Stimulated activated CD4-positive, alpha-beta T cell treated with anti-CD3 and anti-CD28 coated beads, Interleukin-15, amount 100 ng/mL, for 1 hour (primary cell): ENCODE results near the gene DIP2C.
"Not testable (repeated sequence)": the region's sequence is repeated elsewhere in the genome, so short reads cannot be mapped to it uniquely, and the experiment has no call there.

Source experiments
- DNase-seq, 2 donors: peaks; one replicate each; pipeline ENCODE4 v3.0.0-alpha.2; 2020; ENCODE audit warnings: low read depth in 1 of 2, low spot score in 1 of 2

DIP2C gene

DNA sequence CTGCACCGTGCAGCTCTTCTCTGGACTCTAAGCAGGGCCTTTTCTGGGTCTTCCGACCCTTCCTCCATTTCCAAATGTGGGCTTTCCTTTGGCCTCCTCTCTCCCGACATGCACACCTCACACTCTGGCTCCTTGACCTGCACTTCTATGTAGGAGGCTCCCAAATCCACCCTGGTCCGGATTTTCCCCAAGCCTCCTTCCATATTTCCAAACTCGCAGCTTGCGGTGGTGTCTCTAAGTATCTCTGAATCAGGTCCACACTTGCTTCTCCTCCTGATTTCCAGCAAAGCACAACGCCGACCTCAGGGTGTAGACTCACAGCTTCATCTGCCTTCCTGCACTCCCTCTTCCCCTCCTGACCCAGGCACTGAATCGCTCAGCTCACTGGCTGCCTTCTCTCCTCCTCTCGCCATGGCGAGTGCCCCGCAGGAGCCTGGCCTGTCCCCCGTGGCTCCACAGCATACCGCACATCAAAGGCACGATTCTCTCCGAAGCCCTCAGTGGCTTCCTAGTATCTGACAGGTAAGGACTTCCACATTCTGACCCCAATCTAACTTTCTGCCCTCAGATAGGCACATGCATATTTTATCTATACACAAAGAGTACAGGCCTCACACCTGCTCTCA lies 27.8 kb downstream of the DIP2C start:
- no peak for DNase-seq

DNA sequence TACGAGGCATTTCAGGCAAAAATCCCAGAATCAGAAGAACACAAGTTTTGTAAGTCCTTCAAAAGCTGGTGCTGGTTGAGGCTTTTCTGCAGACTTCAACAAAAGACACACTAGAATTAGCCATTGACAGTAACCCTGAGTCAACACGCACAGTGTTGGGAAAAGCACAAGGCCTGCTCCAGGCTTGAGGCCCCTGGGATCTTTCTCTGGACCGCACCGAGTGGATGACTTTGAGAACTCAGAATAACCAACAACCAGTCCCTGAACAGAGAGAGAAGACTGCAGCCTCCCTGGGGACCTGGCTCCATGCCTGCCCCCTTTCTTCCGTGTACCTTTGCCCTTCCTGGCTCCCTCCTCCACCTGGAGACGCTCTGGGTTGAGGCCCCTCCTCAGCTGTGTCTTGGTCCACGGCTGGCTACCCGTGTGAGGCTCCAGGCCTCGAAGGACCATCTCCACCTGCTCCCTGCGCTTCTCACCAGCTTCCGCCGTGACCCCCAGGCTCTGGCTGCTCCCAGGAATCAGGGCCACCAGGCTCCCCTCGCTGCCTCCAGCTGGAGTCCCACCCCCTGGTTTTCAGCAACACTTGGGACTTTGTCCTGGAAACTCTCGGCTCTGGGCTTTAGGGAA lies 28.4 kb downstream of the DIP2C start:
- DNase-seq, result no peak

DNA sequence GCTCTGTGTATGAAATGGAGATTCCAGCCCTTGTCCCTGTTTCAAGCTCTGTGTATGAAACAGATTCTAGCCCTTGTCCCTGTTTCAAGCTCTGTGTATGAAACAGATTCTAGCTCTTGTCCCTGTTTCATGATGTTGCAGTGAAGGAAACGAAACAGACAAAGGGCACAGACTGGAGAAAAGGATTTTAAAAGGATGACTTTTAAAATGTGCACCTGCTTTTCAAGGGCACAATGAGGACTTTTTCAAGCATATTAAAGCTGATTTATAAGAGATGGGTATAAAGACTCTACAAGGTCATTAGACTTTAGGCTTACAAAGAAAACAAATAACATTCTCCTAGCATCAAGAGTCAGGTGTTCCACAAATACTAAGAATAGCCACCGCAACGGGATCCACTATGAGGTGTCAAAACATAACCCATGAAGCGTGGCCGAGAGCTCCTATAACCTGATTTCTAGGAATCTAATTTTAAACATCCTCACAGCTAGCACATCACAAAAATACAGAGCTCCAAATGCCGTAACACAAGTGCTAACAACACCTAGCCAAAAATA lies 29.0 kb downstream of the DIP2C start:
- DNase-seq, result no peak

GRCh38 chr10:659688-660141 lies 29.8 kb downstream of the DIP2C start:
- no peak for DNase-seq

- DNase-seq, result not testable (repeated sequence)
Measured at GRCh38 chr10:657816-658350, 31.6 kb downstream of the DIP2C start.

DNA sequence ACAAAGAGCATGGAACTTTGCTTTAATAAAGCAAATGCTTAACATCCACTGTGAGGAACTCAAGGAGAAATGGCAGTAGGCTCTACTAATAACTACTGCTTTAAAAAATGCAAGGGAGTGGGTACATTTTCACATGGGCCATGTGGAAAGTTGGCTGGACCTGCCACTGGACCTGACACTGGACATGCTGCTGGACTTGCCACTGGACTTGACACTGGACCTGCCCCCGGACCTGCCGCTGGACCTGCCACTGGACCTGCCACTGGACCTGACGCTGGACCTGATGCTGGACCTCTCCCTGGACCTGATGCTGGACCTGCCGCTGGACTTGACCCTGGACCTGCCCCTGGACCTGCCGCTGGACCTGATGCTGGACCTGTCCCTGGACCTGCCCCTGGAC lies 32.6 kb downstream of the DIP2C start:
- DNase-seq, result no peak

DNA sequence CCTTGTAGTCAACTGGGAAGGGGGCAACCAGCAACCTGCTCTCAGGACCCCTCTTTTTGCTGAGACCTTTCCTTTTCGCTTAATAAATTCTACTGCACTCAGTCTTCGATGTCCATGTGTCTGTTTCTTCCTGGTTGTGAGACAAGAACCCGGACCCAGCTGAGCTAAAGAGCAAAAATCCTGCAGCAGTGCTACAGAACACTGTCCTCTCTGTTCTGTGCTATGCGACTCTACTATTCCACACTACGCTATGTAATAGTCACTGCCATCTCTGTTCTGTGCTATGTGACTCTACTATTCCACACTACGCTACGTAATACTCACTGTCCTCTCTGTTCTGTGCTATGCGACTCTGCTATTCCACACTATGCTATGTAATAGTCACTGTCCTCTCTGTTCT lies 34.3 kb downstream of the DIP2C start:
- DNase-seq, result no peak

GRCh38 chr10:654647-654996 lies 34.8 kb downstream of the DIP2C start:
- DNase-seq, result no peak

DNA sequence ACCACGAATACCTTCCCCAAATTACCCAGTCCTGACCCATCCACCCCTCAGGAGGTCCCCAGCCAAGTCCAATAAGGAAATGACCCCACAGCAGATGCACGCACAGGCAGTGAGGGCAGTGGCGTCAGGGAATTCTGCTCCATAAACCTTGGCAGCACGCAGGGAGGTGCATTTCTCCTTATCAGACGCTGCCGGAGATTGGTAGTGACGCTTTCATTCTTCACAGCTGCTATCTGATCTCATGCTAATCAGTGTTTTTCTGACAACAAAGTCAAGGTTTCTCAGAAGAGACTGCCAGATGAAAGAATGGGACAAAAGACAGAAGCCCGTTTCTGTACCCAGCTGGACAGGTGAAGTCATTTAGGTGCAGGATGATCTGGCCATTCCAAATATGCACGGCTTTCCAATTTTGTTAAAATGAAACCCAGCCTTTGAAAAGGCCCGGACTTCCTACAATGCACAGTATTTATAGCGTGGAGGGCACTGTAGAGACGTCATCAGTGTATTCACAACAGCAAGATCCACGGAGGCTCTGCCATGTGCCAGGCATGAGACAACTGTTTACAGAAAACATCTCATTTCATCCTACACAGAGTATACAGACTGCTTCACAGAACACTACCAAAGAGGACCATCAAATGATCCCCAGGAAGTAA lies 35.3 kb downstream of the DIP2C start:
- no peak for DNase-seq

- not testable (repeated sequence) for DNase-seq
Measured at GRCh38 chr10:652832-653459, 36.5 kb downstream of the DIP2C start.

DNA sequence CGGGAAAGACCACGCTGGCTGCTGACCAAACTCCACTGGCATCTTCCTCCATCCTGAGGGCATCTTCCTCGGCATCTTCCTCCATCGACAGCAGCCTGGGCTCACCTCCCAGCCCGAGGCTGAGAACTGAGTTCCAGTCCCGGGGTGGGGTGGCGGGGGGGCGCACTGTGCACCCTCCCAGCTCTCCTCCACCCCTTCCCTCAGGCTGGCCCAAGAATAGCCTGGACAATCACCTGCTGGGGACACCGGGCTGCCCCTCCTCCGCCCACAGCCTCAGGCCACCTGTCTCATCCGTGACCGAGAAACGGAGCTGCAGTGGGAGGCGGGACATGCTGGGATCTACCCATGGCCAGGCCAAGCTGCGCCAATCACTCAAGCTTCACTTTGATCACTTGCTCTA lies 37.2 kb downstream of the DIP2C start:
- DNase-seq, result no peak

- no peak for DNase-seq
Measured at GRCh38 chr10:651692-652091, 37.8 kb downstream of the DIP2C start.

DNA sequence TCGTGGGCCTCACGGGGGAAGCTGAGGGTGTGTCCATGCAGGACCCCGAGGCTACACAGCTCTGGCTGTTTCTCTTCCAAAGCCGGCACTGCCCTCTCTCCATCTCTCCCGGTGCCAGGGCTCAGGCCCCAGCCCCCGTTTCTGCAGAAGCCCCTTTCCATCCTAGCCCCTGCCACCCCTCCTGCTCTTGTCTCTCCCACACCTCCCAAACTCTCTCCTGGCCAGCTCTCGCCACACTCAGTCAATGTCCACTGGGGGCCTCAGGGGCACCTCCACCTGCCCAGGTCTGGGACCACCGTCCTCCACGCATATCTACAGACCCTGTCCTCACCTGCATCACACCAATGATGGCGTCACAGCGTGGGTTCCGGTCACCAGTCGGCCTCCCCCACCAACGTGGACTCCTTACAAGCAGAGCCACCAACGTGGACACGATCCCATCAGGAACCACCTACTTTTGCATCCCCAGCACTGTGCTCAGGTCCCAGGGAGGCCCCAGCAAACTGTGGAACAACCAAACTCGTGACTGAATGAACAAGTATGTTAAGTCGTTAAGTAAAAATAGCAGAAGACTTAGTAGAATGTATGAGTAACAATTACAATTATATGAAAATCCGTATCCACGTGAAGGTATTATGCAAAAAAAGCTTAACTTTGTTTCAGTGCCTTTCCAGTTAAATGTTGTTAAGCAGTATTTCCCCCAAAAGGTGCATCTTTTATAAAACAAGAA lies 38.4 kb downstream of the DIP2C start:
- DNase-seq, result no peak

DNA sequence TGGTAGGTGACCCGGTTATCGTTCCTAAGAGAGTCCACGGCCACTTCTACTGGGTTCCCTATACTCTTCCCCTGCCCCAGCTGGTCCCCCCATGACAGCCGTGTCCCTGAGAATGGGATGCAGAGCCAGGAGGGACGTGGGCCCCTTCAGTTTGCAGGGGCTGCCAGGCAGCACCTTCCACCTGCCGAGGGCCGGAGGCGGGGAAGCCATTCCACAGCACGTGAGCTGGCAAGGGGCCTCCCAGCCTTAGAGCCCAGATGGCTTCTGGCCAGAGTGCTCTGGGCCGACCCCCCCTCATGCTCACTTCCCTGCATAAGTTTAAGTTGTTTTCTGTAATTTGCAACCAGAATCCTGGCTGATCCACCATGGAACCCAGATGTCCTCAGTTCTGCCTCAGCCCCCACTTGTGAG lies 39.0 kb downstream of the DIP2C start:
- no peak for DNase-seq

DNA sequence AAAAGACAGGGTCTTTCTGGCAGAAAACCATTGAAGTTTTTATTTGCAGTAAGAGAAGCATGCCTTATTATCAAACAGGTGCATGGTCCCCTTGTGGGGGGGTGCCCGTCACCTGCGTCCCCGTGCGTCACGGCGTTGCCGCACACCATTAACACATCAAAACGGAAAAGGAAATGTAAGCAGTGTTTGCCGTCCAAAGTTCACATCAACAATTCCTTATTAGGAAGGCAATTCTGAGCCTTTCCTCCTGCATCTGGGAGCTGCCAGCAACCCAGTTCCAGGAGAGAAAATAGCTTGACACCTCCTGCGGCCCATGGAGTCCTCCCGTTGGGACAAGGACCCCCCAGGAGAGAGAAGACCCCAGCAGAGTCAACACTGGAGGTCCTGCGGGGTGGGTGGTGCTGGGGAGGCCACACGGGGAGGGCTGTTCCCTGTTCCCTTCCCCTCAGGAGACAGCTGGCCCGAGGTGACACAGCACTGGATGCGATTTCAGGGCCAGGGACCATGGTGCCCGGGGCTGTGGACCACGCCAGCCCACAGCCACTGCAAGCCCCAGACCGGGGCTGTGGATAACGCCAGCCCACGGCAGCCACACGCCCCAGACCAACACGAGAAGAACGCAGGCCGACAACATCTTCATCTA lies 39.5 kb downstream of the DIP2C start:
- DNase-seq, result no peak

GRCh38 chr10:649445-649797 lies 40.0 kb downstream of the DIP2C start:
- DNase-seq, result no peak

DNA sequence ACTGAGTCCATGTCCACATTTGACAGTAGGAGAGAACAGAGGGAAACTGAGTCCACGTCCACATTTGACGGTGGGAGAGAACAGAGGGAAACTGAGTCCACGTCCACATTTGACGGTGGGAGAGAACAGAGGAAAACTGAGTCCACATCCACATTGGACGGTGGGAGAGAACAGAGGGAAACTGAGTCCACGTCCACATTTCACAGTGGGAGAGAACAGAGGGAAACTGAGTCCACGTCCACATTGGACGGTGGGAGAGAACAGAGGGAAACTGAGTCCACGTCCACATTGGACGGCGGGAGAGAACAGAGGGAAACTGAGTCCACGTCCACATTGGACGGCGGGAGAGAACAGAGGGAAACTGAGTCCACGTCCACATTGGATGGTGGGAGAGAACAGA lies 42.4 kb downstream of the DIP2C start:
- DNase-seq, result not testable (repeated sequence)

GRCh38 chr10:646118-646524 lies 43.3 kb downstream of the DIP2C start:
- no peak for DNase-seq

DNA sequence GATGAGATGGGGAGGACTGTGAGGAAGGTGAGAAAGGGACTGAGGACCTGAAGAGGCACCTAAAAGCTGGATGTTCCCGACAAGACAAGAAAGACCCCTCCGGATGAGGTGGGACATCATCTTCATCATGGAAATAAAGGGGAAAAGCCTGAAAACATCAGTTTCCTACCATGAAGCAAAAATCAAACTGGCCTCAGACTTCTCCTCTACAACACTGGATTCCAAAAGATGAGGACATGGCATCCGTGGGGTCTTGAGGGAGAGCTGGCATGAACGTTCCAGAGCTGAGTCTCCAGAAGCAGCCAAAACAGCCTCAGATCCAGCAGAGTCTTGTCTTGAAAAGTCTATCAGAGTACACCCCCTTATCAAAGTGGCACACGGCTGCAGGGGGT lies 44.5 kb downstream of the DIP2C start:
- DNase-seq, result no peak

DNA sequence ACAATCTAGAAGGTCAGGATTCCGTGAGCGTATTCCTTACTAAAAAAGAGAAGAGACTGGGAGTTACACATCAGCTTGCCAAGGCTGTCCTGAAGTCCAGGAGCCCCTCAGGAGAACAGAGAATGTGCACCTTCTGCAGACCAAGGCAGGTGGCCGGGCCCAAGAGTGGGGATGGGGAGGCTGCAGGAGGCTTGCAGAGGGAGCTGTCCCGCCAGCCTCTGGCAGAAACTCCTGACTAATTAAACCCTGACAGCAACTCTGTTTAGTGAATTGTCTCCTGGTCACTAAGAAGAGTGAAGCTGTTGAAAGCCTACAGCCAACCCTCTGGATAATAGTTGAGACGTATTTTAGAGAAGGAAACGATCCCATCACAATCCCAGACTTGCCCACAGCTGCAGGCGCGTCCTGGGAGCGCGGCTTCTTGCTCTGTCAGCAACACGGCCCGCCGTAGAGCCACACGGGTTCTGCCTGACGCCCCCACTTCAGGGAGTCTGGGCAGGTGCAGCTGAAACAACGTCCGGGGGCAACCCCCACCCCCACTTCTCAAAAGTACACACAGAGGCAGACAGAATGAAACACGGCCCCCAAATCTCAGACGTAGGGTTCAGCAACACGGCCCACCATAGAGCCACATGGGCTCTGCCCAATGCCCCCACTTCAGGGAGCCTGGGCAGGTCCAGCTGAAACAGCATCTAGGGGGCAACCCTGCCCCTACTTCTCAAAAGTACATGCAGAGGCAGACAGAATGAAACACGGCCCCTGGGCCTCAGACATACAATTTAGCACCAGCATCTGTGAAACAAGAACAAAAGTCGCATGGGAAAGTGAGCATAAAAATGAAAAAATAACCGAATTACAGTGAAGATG lies 45.2 kb downstream of the DIP2C start:
- no peak for DNase-seq
